HepG2 (cell line): Measurements from ENCODE around the gene KIRREL3. TPM values are rescaled to one million over a fixed set of nuclear protein-coding genes. Genes with fewer than 3 reads are reported as not detected.
"Not testable (repeated sequence)": the region's sequence is repeated elsewhere in the genome, so short reads cannot be mapped to it uniquely, and the experiment has no call there.

ENCODE experiments used
- ATAC-seq: fragments of 200-7000 bp; cut with Tn5 transposase; 3 replicates; pipeline ENCODE4 v1.9.1; 2020; ENCODE audit warnings: mild to moderate bottlenecking, moderate library complexity
- BruUV-seq: library from RNA; stranded (reverse); fragments of 400-500 nt; replicated peaks from 2 replicates; lab custom pipeline; 2021; lab: Mats Ljungman, UMichigan
- CTCF ChIA-PET: fragments of 300-600 bp; formaldehyde crosslinking; extraction: SDS; loops from one replicate; lab custom pipeline; 2021; ENCODE audit warnings: low total read pairs, inconsistent platforms, low intra/inter-chr PET ratio; lab: Yijun Ruan, JAX
- POLR2A ChIA-PET: fragments of 350-600 bp; sonication (Branson Sonifier 250); formaldehyde crosslinking; loops from one replicate; lab custom pipeline; 2020; ENCODE audit warnings: antibody characterized with exemption, inconsistent platforms; lab: Yijun Ruan, JAX
- DNase-seq: peaks from one replicate; pipeline ENCODE4 v3.0.0-alpha.2; 2015; ENCODE audit warnings: low spot score
- FAIRE-seq: peaks from 3 replicates; lab custom pipeline; 2011; peaks lifted over from hg19 to GRCh38; lab: Jason Lieb, UNC
- H2AFZ ChIP-seq: one replicate; pipeline ENCODE4 v1.6.1; 2011; ENCODE audit warnings: low read length, inconsistent platforms
- H3K27ac ChIP-seq: fragments of 300-600 bp; 3 replicates; pipeline ENCODE4 v1.8.0; 2011; ENCODE audit warnings: mixed run types, mild to moderate bottlenecking, mixed read lengths, low read length, inconsistent platforms; ENCODE audit not compliant: insufficient read depth; ENCODE audit errors: extremely low read length
- H3K27me3 ChIP-seq, 2 experiments: fragments of 200-600 bp in 1 of 2; 2 replicates in 1 of 2; 3 replicates in 1 of 2; pipeline versions ENCODE4 v1.6.0 to v1.8.0; 2011; ENCODE audit warnings: low read length in 2 of 2, mild to moderate bottlenecking in 2 of 2, moderate library complexity in 2 of 2, inconsistent platforms in 1 of 2; ENCODE audit not compliant: insufficient read depth in 2 of 2, control insufficient read depth in 1 of 2
- H3K36me3 ChIP-seq, 2 experiments: fragments of 200-600 bp in 1 of 2; replicated peaks in 1 of 2; 2 replicates in 1 of 2; 3 replicates in 1 of 2; pipeline versions ENCODE4 v1.5.1 to v1.8.0; 2011; ENCODE audit warnings: low read length in 2 of 2, inconsistent platforms in 1 of 2; ENCODE audit not compliant: insufficient read depth in 2 of 2, control insufficient read depth in 1 of 2
- H3K4me1 ChIP-seq: 2 replicates; pipeline ENCODE4 v1.5.1; 2012; ENCODE audit warnings: low read length, inconsistent platforms; ENCODE audit not compliant: insufficient read depth
- H3K4me2 ChIP-seq: 2 replicates; pipeline ENCODE4 v1.6.0; 2011; ENCODE audit warnings: low read depth, low read length, inconsistent platforms
- H3K4me3 ChIP-seq, 3 experiments: fragments of 200-600 bp in 1 of 3; sonication (generic), shearing (Covaris generic) in 1 of 3; replicated peaks in 1 of 3; 2 replicates each; pipeline ENCODE4 v1.5.1; 2011 to 2016; ENCODE audit warnings: low read length in 3 of 3, inconsistent platforms in 2 of 3, low read depth in 2 of 3, mild to moderate bottlenecking in 2 of 3, control low read depth in 1 of 3, mixed read lengths in 1 of 3; ENCODE audit not compliant: insufficient read depth in 1 of 3
- H3K79me2 ChIP-seq: one replicate; pipeline ENCODE4 v1.6.1; 2011; ENCODE audit warnings: low read length, inconsistent platforms; ENCODE audit not compliant: insufficient read depth
- H3K9ac ChIP-seq: 2 replicates; pipeline ENCODE4 v1.6.0; 2011; ENCODE audit warnings: mild to moderate bottlenecking, low read depth, low read length, inconsistent platforms; ENCODE audit not compliant: insufficient read depth
- H3K9me3 ChIP-seq: 2 replicates; pipeline ENCODE4 v1.5.1; 2012; ENCODE audit warnings: mild to moderate bottlenecking, low read length
- H4K20me1 ChIP-seq: 2 replicates; pipeline ENCODE4 v1.6.0; 2011; ENCODE audit warnings: inconsistent platforms, mild to moderate bottlenecking, low read length, moderate library complexity; ENCODE audit not compliant: insufficient read depth
- BCL3 ChIP-seq: sonication (generic); formaldehyde crosslinking; IDR thresholded peaks from 2 replicates; pipeline ENCODE4 v1.5.1; 2020; ENCODE audit warnings: mild to moderate bottlenecking, missing genetic modification reagents, moderate library complexity
- ZFP37 ChIP-seq: sonication (generic); formaldehyde crosslinking; IDR thresholded peaks from 2 replicates; pipeline ENCODE4 v1.4.0; 2020; ENCODE audit warnings: missing genetic modification reagents, borderline replicate concordance
- WGBS: methylation state at CpG from one replicate; pipeline ENCODE4 v1.1.6; 2017; ENCODE audit warnings: low lambda C conversion rate; 5-methylcytosine and 5-hydroxymethylcytosine counted together
- in situ Hi-C: cut with HindIII; loops from 2 replicates; pipeline ENCODE4 v1.10.0; 2017; ENCODE audit warnings: low pct_unique_long_range_greater_than_20kb; ENCODE audit not compliant: extremely low pct_ligation_motif_present
- intact Hi-C: fragments of 100-400 bp; cut with micrococcal nuclease; formaldehyde crosslinking; loops from one replicate; pipeline ENCODE4 v1.10.0; 2022; ENCODE audit not compliant: unreplicated experiment
- polyA plus RNA-seq, 8 experiments: library from polyadenylated mRNA; depleted of rRNA in 3 of 8; stranded (reverse) in 7 of 8; unstranded in 1 of 8; fragments of >200 nt; fragmentation: Illumina TruSeq in 4 of 8; extraction: Trizol in 4 of 8; gene quantifications; 2 replicates each; pipeline versions ENCODE4 v1.2.1 to v1.2.3, GENCODE V29; 2011 to 2016; ENCODE audit warnings: low read depth in 4 of 8, missing spikeins in 1 of 8, mixed read lengths in 1 of 8; ENCODE audit not compliant: insufficient read depth in 1 of 8
- total RNA-seq, 5 experiments: library from RNA; depleted of rRNA; stranded (reverse); fragments of >200 nt; fragmentation: Illumina TruSeq; extraction: Trizol; gene quantifications; 2 replicates each; pipeline ENCODE4 v1.2.3, GENCODE V29; 2016; ENCODE audit warnings: low read depth in 1 of 5

KIRREL3 gene
- total and polyA plus RNA-seq, 2 of the 13 experiments (the other 11 are each of a cell fraction or from before 2014, with no cell fraction given), result not detected

- no peak for TF ChIP-seq ZFP37 (CRISPR knock-in tag)
- no peak for TF ChIP-seq BCL3
Measured at GRCh38 chr11:126383339-126384335, 616.9 kb downstream of the KIRREL3 start (continued).

GRCh38 chr11:126382641-126383040 is 617.9 kb downstream of the KIRREL3 start:
- H2AFZ ChIP-seq, BruUV-seq, H3K27ac ChIP-seq, H3K9me3 ChIP-seq, H3K4me2 ChIP-seq, H3K27me3 ChIP-seq, H3K9ac ChIP-seq, POLR2A ChIA-PET, FAIRE-seq, H3K4me3 ChIP-seq, intact Hi-C loops, H3K36me3 ChIP-seq, H3K79me2 ChIP-seq, H4K20me1 ChIP-seq, CTCF ChIA-PET, H3K4me1 ChIP-seq, ATAC-seq, DNase-seq, in situ Hi-C loops: not testable (repeated sequence)
- no CpG with 5 or more reads among the region's 4 CpGs for WGBS

GRCh38 chr11:126381960-126382359 is 618.6 kb downstream of the KIRREL3 start:
- intact Hi-C loops, in situ Hi-C loops: not testable (repeated sequence)

More at GRCh38 chr11:126381960-126382359, 618.6 kb downstream of the KIRREL3 start:
- H3K4me3 ChIP-seq, ATAC-seq, H3K27me3 ChIP-seq, H2AFZ ChIP-seq, H4K20me1 ChIP-seq, H3K9ac ChIP-seq, CTCF ChIA-PET, POLR2A ChIA-PET, DNase-seq, H3K9me3 ChIP-seq, H3K36me3 ChIP-seq, H3K27ac ChIP-seq, BruUV-seq, H3K79me2 ChIP-seq, H3K4me1 ChIP-seq, FAIRE-seq, H3K4me2 ChIP-seq: not testable (repeated sequence)
- 100% methylated on average over 3 of the region's 10 CpGs for WGBS
